Activated CD8-positive, alpha-beta memory T cell treated with anti-CD3 and anti-CD28 coated beads for 48 hours (primary cell): ENCODE data around the gene MYL7.
"Not testable (repeated sequence)": the region's sequence is repeated elsewhere in the genome, so short reads cannot be mapped to it uniquely, and the experiment has no call there.

Experiments
- DNase-seq, 3 experiments: peaks; one replicate each; pipeline ENCODE4 v3.0.0-alpha.2; 2020; ENCODE audit warnings: low read depth in 2 of 3, low spot score in 2 of 3

The MYL7 gene

DNA sequence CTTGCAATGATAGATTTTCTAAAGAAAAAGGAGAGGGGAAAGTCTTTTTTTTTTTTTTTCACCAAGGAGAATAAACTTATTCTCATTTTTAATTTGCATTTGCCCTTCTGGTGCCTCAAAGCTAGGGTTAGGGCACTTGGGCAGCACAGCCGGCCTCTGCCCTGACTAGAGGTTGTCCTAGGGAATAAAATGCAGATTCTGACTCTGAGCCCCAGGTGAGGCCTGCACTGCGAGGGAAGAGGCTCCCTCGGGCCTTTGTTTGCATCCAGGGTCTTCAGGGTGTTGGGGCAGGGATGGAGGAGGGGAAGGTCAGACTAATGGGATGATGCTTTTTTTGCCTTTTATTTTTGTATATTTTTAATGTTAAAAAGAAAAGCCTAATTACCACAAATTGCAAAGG is 7.8 kb downstream of the MYL7 start:
- DNase-seq = no peak

DNA sequence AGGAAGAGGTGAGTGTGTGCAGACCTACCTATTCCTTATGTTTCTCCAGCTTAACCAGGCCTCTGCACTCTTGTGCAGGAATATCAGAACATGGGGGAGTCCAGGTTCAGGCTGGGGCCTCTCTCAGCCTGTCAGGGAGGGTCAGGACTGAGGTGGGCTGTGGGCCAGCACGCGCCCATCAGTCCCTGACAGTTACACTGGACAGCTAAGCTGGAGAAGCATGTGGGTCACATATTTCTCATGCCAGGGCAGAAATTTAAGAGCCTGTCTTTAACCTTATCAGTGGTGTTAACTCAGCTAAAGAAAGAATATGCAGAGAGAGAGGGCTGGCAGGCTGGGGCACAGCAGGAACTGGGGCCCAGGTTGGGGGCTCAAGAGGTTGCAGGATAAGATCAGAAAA is 9.1 kb downstream of the MYL7 start:
- no peak for DNase-seq

DNA sequence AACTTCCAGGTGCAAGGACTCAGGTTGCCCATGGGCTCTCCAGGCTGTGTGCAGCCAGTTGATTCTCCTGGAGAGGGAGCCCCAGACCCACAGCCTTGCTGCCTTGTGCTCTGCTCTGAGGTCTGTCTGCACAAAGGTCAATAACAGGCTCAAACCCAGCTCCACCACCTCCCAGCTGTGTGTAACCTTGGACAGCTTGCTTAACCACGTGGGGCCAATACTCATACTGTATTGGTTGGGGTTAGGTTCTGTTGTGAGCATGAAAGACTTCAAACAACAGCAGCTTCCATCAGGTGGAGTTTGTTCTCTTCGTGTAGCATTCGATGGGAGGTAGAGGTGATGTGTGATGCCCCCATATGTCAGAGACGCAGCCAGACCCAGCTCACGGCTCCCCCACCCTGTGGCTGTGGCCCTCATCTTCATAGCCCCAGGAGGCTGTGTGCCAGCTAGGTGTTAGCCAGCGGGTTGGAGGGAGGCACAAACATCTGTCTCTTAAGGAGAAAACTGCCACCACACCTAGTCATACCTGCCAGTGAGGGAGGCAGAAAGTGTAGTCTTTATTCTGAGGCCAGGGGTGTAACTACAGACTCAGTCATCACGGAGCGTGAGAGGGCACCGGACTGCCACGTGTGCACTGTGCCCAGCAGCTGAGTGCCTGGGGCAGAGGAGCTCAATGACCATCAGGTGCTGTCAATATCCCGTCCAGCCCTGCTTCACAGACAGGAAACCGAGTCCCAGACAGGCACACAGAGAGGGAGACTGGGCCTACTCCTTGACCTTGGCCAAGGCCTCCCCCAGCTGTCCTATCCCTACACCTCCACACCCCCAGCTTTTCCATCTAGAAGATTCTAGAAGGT is 9.7 kb downstream of the MYL7 start:
- DNase-seq = no peak

DNA sequence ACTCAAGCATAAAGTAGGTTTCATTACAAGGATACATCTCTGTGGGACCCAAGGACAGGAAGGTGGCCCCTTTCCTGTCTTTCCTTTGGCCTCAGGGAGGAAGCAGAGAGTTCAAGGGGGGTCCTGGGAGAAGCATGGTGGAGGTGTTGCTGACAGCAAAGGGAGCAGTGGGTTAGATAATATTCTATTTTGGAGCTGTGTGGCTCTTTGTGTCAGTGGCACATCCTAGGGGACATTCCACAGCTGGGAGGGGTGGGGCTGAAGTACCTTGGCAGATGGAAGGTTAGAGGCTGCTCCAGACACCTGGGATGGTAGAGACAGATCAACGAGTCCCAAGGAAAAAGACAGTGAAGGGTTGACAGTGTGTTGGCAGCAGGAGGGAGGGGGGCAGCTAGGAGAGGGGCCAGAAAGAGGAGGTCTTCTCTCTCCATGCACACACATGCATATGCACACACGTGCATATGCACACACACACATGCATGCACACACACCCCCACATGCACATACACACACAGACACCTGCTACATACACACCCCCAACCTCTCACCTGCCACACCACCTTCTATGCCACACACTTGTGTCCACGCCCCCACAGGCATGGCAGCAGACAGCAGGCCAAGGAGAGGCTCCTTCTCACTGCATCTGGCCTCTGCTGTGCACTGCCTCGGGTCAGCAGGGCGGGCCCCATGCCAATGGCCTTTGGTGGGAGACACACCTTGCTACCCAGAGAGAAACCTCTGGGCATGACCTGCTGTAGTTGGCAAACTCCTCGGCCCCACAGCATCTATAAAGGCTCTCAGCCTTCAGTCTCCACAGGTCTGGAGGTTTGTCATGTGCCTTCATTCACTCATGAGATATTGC is 12.2 kb downstream of the MYL7 start:
- no peak for DNase-seq

DNA sequence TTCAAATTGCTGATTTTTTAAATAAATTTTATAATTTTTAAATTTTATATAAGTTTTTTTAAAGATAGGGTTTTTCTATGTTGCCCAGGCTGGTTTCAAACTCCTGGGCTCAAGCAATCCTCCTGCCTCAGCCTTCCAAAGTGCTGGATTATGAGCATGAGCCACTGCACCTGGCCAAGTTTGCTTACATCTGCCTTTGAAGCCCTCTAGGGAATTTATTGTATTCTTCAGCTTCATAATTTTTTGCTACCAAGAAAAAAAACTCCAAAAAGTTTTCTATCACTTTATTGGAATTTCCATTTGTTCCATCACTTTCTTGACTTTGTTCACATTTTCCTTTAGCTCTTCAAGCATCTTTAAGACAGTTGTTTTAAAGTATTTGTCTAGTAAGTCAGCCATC is 14.0 kb downstream of the MYL7 start:
- no peak for DNase-seq

DNA sequence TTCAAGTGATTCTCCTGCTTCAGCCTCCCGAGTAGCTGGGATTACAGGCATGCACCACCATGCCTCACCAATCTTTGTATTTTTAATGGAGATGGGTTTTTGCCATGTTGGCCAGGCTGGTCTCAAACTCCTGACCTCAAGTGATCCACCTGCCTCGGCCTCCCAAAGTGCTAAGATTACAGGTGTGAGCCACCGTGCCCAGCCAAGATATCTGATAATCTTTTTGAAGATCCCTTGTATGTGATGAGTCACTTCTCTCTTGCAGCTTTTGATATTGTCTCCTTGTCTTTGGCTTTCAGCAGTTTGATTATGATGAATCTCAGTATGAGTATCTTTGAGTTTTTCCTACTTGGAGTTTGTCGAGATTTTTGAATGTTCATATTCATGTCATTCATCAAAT is 14.6 kb downstream of the MYL7 start:
- not testable (repeated sequence) for DNase-seq

- DNase-seq = no peak
Measured at GRCh38 chr7:44124822-44125202, 16.3 kb downstream of the MYL7 start.

DNA sequence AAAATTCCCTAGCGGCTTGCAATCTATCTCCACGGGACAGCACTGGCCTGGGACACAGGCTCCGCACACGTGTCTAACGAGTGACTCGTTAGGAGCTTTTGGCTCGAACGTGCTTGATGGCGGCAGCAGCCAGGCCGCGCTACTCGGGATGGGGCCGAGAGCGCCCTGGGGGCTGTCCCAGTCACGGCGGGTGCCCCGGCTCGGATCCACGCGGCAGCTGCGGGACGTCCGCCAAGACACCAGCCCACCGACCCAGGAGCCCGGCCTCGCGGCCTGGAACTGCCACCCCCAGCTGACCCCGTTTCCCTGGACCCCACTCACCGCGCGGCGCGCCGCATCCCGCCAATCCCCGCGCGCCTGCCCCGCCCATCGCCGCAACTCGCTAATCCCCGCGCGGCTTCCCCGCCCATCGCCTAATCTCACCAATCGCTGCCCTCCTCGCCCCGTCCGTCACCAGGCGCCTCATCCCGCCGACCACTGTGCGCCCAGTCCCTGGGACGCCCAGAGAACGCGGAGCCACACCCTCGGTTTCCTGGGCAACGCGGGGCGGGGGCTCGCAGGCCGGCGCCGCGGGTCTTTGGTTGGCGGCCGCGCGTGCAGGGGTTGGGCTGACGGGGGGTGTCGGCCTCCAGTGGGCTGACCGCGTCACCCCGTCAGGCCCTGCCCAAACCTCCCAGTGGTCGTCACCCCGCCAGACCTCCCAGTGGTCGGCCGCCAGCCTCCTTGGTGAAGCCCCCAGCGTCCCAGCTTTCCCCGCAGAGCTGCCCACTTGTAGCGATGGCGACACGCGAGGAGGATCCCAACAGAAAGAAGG is 17.7 kb downstream of the MYL7 start, which contains the start of gene POLD2:
Gene POLD2 (minus strand): TSS at position 359 of the 814 bp plus-strand sequence. CDS start 1,495 bp downstream, outside the sequence.
- DNase-seq = peak; percentile 94 to 98 (median 97)

DNA sequence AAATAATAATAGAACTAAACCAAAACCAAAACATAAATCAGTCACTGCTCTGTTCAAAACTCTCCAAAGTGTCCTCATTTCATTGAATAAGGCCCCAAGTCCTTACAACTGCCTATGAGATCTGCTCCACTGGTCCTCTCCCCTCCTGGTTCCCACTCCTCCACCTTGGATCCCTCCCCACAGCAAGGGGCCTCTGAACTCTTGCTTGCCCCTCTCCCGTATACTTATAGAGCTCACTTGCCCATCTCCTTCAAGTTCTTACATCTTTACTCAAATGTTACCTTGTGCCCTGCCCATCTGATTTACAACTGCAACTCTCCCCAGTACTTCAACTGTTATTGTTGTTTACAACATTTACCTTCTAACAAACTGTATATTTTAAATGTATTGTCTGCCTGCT is 18.6 kb downstream of the MYL7 start:
- no peak for DNase-seq

- no peak for DNase-seq
Measured at GRCh38 chr7:44121761-44122420, 19.2 kb downstream of the MYL7 start.

DNA sequence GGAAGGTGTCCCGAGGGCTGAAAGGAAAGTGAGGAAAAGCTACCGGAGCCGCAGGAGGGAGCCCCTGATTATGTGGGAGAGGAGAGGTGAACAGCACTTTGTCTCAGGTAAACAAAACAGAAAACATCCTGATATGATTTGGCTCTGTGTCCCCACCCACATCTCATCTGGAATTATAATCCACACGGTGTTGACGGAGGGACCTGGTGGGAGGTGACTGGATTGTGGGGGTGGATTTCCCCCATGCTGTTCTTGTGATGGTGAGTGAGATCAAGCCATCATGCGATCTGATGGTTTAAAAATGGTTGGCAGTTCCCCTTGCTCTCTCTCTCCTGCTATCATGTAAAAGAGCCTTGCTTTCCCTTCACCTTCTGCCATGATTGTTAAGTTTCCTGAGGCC is 20.7 kb downstream of the MYL7 start:
- no peak for DNase-seq

DNA sequence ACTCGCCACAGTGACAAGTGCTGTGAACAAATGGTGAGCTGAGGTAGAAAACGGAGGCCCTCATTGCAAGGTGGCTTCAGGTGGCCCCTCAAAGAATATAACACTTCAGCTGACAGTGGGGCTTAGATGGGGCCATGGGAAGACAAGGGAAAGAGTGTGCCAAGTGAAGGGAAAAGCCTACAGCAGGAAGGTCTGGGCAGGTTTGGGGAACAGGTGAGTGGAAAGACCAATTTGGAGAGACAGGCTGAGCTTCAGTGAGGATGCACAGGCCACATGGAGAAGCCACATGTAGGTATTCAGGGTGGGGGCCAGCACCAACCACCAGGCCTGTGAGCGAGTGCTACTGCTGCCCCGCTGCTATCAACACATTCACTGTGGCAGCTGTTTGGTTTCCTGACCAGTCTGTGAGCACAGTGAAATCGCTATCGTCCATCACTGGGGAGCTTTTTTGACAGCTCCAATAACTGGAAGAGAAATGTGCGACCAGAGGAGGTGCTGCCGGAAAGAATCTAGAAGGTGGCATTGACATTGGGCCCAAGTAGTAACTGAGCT is 21.2 kb downstream of the MYL7 start:
- DNase-seq = no peak

- DNase-seq = no peak
Measured at GRCh38 chr7:44117801-44118429, 23.2 kb downstream of the MYL7 start.

- no peak for DNase-seq
Measured at GRCh38 chr7:44116789-44117666, 24.1 kb downstream of the MYL7 start.

GRCh38 chr7:44116087-44116788 is 24.9 kb downstream of the MYL7 start:
- no peak for DNase-seq

GRCh38 chr7:44114586-44115310 is 26.4 kb downstream of the MYL7 start:
- no peak for DNase-seq

DNA sequence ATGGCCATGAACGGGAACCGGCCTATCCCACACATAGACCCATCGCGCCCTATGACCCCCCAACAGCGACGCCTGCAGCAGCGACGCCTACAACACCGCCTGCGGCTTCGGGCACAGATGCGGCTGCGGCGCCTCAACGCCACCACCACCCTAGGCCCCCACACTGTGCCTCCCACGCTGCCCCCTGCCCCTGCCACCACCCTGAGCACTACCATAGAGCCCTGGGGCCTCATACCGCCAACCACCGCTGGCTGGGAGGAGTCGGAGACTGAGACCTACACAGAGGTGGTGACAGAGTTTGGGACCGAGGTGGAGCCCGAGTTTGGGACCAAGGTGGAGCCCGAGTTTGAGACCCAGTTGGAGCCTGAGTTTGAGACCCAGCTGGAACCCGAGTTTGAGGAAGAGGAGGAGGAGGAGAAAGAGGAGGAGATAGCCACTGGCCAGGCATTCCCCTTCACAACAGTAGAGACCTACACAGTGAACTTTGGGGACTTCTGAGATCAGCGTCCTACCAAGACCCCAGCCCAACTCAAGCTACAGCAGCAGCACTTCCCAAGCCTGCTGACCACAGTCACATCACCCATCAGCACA is 27.3 kb downstream of the MYL7 start:
- no peak for DNase-seq
